MM.1S (cell line): ENCODE data around the gene TSPAN3.

Experiments used
- CTCF ChIP-seq: fragments of 300-600 bp; sonication (generic); IDR thresholded peaks from 2 replicates; pipeline ENCODE4 v1.5.1; 2016; ENCODE audit warnings: antibody characterized with exemption, low read length, mixed read lengths
- EZH2 ChIP-seq: fragments of 300-600 bp; sonication (generic); optimal IDR thresholded peaks from 2 replicates; pipeline ENCODE3; 2017; ENCODE audit warnings: low read depth, mild to moderate bottlenecking, antibody characterized with exemption, low read length, mixed read lengths
- EZH2phosphoT487 ChIP-seq: fragments of 300-600 bp; sonication (generic); IDR thresholded peaks from 2 replicates; pipeline ENCODE4 v1.6.1; 2018; ENCODE audit warnings: antibody characterized with exemption, low read length

- TF ChIP-seq CTCF (no peak), EZH2phosphoT487 (no peak), EZH2 (no peak)
Measured at GRCh38 chr15:77076323-77076915, 5.5 kb upstream of the TSPAN3 start.
